HG02870 (cell line): ENCODE results near the gene UMOD.

Source experiments
- ATAC-seq: cut with Tn5 transposase; IDR thresholded peaks from one replicate; pipeline ENCODE4 v1.9.1; 2021; ENCODE audit warnings: mild to moderate bottlenecking, moderate library complexity; ENCODE audit not compliant: unreplicated experiment

UMOD gene

DNA sequence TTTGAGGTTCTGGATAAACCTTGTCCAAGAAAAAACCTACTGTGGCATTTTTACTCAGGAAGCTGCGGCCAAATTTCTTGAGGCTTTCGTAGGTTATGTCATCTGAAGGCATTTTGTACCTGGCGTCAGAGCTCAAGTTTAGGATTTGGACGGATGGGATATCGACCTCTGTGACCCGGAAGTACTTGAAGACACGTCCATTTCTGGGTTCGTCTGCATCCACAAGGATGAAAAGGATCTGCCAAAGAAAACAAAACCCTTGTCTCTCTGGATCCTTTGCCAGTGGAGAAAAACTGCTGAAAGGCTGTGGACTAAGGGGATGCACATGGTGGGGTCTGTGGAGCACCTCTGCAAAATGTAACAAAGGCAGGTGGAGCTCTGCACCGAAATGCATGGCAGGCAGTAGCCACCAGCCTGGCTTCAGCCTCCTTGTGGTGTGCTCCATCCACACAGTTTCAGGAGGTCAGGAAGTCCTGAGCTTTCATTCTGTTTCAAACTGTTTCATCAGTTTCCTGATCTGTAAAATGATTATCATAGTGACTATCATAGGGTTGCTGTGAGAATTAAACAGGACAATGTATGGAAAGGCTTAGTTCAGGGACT lies 17.0 kb upstream of the UMOD start:
- ATAC-seq, result no peak

DNA sequence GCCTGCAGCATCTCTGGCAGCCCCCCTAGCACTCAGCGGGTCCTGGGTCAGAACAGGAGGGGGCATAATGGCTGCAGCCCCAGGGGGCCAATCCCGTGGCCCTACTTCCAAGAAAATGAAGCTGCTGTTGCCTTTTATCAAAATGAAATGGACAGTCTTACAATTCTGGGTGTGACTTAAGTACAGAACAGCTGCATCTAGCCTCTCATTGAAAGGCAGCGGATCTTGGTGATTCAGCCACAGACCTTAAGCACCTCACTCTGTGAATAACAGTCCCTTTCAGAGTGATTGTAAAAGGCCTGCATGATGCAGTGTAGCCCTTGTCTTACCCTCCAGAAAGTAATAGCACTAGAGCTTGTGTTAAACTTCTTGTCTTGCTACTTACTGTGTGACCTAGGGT lies 11.5 kb upstream of the UMOD start:
- ATAC-seq, result no peak

DNA sequence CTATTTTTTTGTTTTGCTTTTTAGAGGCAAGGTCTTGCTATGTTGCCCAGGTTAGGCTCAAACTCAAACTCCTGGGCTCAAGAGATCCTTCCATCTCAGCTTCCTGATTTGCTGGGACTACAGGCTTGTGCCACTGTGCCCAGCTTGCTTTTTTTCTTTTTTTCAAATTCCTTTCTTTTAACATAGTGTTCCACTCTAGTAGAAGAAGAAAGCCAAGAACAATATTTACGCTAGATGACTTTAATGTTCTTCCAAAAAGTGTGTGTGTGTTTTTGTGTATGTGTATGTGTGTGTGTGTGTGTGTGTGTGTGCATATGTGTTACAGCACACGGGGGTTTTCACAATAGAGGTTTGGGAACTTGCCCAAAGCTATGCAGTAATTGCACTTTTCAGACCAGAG lies 10.7 kb upstream of the UMOD start:
- ATAC-seq, result no peak

DNA sequence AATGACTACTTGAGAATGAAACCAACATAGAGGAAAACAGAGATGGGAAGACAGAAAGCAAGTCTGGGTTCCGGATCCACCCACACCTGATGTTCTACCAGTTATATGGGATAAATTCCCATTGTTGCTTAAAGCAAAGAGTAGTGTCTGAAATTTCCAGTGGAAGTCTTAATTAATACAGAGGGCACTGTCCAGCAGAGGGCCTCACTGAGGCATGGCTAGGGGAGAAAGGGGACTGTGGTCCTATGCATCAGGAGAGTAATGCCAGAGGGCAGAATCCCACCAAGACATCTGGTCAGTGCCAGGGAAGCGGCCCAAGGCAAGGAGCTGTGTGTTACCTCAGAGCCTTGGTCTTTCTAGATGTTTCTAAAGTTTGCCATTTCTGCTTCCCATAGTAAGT lies 7.5 kb upstream of the UMOD start:
- ATAC-seq, result no peak

DNA sequence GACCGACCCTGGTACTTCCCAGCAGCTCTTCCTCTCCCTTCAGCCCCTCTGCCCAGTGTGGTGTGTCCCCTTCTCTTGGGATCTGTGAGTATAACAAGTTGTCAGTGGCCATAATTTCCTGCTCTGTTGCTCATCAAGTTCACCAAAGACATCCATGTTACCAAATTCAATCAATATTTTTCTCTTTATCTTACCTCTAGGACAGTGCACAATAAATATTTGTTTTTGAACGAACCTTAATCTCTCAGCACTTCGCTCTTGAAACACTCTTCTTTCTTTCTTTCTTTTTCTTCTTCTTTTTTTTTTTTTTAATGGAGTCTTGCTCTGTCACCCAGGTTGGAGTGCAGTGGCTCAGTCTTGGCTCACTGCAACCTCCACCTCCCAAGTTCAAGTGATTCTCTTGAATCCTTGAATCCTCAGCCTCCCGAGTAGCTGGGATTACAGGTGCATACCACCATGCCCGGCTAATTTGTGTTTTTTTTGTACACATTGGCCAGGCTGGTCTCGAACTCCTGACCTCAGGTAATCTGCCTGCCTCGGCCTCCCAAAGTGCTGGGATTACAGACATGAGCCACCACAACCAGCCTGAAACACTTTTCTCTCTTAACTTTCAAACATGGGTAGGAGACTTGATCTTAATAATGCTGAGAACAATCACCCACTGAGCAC lies 2.7 kb upstream of the UMOD start:
- no peak for ATAC-seq

DNA sequence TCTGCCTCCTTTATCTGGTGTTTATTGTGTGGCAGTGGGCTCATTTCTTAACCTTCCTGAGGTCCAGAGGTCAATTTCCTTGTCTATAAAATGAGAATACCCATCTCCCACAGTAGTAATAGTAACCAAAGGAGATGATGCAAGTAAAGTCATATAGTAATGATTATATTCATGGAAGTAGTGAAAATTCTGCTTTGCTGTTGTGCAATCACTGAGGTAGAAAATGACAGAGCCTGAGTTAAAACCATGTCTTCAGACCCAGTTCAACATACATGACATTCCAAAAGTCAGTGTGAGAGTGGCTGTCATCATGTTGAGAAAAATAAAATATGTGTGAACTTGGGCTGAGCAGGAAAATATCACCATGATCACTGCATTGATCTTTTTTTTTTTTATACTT lies 864 bp upstream of the UMOD start:
- ATAC-seq, result no peak

DNA sequence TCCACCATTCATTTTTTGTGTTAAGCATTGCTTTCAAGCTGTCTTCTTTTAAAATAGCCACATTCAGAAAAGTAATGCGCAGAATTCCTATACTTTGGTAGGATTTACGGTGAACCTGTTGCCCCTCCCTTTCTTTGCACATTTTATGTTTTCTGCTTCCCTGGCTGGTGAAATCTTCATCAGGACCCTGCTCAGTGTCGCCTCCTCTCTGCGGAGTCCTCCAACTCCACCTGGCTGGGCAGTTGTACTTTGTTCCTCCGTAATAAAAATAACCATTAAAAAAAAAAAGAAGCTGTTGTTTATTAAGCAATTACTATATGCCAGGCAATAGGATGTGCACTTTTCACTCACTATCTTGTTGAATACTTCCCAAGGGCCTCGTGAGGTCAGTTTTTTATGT lies 2.9 kb downstream of the UMOD start:
- ATAC-seq, result no peak

DNA sequence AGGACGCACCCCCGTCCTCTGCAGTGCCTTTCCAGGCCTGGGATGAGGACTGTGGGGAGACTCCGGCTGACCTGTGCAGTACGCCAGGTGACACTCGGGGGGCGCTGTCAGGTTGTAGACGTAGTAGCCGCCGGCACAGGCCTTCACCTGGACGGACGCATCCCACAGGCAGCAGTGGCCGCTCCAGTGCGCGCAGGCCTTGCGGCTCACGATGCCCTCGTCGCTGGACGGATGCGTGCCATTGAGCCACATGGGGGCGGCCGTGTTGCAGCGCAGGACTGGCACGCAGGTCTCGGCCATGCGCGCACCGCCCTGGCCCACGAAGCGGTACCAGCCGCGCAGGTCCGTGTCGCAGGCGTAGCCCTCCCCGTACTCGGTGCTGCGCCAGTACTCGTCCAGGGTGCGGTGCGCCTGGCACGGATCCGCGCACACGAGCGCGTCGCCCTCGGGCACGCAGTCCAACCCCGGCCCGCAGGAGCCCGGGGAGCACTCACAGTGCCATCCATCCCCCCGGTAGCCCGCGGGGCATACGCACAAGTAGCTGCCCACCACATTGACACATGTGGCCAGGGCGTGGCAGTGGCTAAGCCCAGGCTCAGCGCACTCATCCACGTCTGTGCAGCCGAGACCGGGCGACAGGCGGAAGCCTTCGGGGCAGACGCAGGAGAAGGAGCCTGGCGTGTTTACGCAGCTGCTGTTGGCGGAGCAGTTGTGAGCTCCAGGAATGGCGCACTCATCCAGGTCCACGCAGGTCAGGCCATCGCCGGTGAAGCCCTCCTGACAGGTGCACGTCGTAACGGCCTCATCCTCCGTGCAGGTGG lies 3.9 kb downstream of the UMOD start:
- ATAC-seq, result no peak

DNA sequence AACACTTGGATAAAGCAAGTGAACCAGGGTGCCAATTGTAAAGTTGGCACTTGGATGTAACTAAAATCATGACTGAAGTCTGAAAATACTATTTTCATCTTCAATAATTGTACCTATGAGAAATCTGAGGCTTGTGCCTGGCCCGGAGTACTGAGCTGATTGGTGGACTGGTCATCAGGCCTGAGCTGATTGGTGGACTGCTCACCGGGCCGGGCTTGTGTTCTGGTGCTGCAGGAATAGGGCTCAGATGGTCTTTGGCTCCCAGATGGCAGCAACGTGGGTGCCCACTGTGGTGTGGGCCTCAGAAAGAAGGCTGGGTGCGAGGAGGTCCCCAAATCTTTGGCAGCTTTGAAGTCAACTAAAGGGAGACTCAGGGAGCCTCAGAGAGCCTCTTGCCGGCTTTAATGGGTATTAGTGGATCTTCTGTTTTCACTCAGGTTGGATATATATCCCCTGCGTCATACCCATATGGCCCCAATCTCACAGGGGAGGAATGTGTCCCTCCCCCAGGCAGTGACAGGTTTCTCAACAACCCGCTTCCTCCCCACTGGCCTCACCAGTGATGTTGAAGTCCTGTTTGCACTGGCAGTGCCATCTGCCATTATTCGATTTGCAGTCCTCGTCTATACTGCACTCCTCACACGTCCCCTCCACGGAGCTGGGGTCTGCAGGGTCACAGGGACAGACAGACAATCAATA lies 4.7 kb downstream of the UMOD start:
- ATAC-seq, result no peak

DNA sequence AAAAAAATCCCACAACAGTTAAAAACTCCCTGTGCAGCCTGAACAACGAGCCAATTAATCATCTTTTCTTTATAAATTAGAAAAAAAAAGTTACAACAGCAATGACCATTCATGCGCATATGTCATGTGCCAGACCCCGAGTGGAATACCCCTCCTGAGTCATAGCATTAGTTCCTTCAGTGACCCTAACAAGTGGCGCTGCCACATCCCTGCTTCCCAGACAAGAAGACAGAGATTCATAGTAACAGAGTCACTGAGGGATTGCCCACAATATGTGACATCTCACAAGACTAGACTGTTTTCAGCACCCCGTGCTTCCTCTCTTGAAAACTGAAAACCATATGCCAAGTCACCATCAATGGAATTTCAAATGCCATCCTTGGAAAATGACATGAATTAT lies 7.9 kb downstream of the UMOD start:
- no peak for ATAC-seq

DNA sequence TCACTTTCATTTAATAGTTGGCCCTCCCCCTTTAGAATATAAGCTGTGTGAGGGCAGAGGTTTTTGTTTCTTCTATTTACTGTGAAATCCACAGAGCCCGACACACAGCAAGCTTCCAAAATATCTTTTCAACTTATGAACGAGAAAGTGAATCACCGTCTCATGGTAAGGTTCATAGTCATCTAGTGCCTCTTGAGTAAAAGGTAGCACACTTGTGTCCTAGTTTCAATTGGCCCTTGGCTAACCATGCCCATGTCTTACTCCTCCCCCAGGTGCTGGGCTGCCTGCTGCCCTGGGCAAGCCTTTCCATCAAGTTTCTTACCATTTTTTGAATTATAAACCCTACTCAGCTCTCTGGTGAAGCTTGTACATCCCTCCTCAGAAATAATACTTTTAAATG lies 12.8 kb downstream of the UMOD start:
- ATAC-seq, result no peak

DNA sequence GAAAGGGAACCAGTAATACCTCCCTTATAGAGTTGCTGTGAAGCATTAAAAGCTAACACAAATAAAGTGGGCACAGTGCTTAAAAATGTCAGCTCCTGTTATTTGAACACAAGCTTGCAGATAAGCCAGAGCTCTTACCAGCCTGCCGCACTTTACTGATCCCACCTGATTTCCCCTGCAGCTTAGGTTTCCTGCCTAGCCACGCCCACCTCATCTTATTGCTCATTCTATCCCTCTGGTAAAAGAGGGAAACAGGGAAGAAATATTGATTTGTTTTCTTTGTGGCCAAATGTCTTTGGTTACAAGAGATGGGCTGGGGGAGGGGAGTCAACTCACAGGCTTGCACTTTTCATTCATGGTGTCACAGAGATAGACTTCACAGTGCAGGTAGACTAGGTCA lies 15.6 kb downstream of the UMOD start:
- ATAC-seq, result no peak

DNA sequence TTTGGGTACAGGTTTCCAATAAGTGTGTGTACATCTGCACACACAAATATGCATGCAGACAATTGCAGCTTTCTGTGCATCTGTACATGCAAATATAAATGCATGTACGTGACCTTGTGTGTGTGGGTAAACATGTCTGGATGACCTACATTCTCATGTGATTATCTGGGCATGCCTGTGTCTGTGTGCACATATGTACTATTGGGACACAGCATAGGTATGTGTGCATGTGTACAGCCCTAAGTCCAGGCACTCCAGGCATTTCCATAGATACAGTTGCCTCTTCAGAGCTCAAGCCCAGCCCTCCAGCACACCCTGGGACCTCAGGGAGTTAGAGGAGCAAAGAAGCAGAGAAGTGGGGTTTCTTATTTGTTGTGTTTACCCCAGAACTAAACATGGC lies 18.1 kb downstream of the UMOD start:
- no peak for ATAC-seq

DNA sequence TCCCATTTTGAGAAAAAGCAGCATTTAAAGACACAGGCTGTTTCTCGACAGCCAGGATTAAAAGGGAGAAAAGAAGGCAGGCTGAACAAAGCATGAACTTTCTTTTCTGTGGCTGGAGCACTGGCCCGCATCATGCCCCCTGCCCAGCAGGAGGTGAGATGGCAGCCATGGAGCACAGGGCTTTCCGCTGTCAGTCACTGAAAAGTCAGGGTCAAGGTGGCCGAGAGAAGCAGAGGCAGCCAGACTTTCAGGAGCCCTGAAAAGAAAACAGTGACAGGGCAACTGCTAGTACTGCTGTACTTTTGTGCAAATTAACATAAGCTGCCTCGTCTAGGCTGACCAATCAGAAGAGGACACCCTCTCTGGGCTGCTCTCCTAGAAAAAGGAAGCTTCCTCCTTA lies 19.4 kb downstream of the UMOD start:
- no peak for ATAC-seq

DNA sequence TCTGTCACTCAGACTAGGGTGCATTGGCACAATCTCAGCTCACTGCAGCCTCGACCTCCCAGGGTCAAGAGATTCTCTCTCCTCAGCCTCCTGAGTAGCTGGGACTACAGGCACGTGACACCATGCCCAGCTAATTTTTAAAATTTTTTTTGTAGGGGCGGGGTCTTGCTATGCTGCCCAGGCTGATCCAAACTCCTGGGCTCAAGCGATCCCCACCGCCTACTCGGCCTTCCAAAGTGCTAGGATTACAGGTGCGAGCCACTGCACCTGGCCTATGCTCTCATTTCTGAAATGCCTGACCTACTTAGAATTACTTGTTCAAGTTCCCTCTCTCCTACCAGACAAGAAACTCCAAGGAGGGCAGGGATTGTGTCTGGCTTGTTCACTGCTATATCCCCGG lies 20.1 kb downstream of the UMOD start:
- ATAC-seq, result no peak

DNA sequence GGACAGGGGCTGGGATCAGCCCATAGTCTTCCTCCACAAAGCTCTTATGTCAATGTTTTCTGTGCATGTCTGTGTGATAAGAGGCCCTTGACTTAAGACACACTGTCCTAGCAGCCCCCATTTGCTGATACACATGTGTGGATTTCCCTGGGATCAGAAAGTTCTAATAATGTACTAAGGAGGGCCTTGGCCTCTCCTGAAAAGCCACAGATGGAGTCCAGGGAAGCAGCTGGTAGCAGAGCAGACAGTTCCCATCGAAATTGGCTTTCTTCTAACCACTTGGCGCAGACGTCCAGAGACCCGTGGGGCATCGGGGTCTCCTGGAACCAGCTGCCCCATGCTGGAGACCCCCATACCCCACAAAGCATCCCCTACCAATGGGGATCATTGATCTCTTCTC lies 20.9 kb downstream of the UMOD start:
- no peak for ATAC-seq

DNA sequence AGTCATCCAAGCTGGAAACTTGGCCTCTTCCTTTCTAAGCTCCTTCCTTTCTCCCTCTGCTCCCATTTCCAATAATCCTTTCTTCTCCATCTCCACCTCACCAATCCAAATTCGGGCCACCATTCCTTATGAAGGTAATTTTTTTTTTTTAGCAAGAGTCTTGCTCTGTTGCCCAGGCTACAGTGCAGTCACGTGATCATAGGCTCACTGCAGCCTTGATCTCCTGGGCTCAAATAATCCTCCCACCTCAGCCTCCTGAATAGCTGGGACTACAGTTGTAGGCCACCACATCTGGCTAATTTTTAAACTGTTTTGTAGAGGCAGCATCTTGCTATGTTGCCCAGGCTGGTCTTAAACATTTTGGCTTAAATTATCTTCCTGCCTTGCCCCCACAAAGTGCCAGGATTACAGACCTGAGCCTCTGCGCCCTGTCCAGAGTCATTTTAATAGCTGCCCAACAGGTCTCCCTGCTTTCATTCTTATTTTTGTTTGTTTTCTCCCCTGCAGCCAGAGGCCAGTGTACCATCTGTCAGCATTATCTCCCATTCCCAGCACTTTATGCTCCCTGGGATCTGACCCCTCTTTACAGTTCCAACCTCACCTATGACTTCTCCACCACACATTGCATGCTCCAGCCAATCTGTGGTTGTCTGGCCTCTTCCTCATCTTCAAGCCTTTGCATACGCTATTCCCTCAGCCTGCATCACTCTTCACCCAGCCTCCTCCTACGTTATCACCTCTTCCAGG lies 22.9 kb downstream of the UMOD start:
- no peak for ATAC-seq

DNA sequence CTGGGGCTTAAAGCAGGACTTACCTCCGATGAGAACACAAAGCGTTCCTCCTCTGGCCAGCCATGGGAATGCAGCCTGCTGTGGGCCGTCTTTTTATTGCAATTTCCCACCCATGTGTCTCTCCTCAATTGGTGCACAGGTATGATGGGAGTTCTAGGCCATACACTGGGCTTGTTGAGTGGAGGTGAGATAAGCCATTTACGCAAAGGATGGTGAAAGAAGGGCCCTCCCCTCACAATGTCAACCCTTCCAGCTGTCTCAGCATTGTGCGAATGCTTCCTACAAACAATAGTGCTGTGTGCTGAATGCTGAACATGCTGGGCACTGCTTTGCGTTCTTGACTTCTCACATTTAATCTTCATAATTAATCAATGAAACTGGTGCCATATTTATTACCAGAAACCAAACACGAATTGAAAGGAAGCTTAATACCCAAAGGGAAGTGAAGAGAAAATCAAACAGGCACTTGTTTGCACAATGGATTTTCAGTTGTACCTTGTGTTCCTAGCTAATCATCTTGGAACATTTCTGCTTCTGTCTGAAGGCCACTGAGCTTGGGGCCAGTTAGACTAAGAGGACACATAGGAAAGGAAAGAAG lies 25.0 kb downstream of the UMOD start, which contains the start of gene GP2:
GP2 (minus strand) TSS at position 70 of the 598 bp plus-strand sequence. CDS start 1,082 bp downstream, outside the sequence.
- ATAC-seq, result no peak

DNA sequence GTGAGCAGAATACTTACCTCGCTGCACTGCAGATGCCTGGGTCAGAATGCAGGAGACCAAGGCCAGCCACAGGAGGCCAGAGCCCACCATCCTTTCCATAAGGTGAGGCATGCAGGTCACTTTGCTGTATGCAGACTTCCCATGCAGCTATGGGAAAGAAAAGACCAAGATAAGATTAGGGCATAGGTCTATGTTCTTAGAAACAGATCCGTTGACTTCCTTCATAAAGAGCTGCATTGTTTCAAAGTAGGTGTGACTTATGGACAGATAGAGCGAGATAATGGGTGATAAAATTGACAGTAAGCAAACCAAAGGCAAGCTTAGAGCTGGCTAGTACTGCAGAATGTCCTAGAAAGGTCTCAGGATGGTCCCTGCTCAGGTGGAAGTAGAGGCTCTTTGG lies 26.2 kb downstream of the UMOD start:
- no peak for ATAC-seq

DNA sequence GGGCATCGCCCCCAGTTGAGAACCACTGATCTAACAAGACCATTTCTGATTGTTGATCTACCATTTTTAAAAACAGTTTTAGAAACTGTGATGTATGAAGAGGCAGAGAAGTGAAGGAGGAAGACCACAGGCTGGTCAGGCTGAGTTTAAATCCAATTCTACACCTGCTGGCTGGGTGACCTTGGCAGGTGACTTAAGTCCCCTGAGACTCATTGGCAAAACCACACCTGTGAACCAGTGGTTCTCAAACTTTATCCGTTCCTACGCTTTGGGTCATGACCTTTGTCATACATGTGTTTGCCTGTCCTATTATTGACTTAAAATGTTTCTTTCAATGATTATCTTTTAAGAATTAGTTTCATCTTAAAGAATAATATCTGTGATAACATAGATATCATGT lies 27.5 kb downstream of the UMOD start:
- ATAC-seq, result no peak
